Liver (tissue), 9 donors: ENCODE measurements around the gene ZNF579. TPM values are rescaled to one million over a fixed set of nuclear protein-coding genes. Genes with fewer than 3 reads are reported as not detected.

Experiments used
- DNase-seq: peaks from one replicate; pipeline ENCODE4 v3.0.0-alpha.2; 2017; ENCODE audit warnings: low spot score
- H3K27ac ChIP-seq, 2 donors: one replicate each; pipeline ENCODE4 v1.7.0; 2013; ENCODE audit warnings: inconsistent platforms in 2 of 2, low read length in 2 of 2, control low read depth in 1 of 2, low read depth in 1 of 2, mild to moderate bottlenecking in 1 of 2
- H3K27me3 ChIP-seq, 4 donors: one replicate each; pipeline versions ENCODE4 v1.6.1 to v1.7.0; 2013; ENCODE audit warnings: low read length in 3 of 4, inconsistent platforms in 1 of 4, mild to moderate bottlenecking in 1 of 4, moderate library complexity in 1 of 4; ENCODE audit not compliant: control insufficient read depth in 4 of 4, insufficient read depth in 4 of 4
- H3K36me3 ChIP-seq, 4 donors: one replicate each; pipeline versions ENCODE4 v1.6.1 to v1.7.0; 2013; ENCODE audit warnings: low read length in 3 of 4, mild to moderate bottlenecking in 3 of 4, low read depth in 1 of 4, moderate library complexity in 1 of 4; ENCODE audit not compliant: control insufficient read depth in 4 of 4, insufficient read depth in 3 of 4
- H3K4me1 ChIP-seq, 4 donors: one replicate each; pipeline versions ENCODE4 v1.6.1 to v1.7.0; 2013; ENCODE audit warnings: low read length in 3 of 4, mild to moderate bottlenecking in 3 of 4, moderate library complexity in 1 of 4; ENCODE audit not compliant: control insufficient read depth in 4 of 4, insufficient read depth in 4 of 4
- H3K4me3 ChIP-seq, 3 donors: one replicate each; pipeline versions ENCODE4 v1.6.1 to v1.7.0; 2013; ENCODE audit warnings: low read length in 3 of 3, control low read depth in 1 of 3, low read depth in 1 of 3, mild to moderate bottlenecking in 1 of 3
- H3K9ac ChIP-seq, 2 donors: one replicate each; pipeline ENCODE4 v1.7.0; 2013; ENCODE audit warnings: low read length in 2 of 2, mild to moderate bottlenecking in 2 of 2, moderate library complexity in 2 of 2, control low read depth in 1 of 2, low read depth in 1 of 2
- H3K9me3 ChIP-seq, 4 donors: one replicate each; pipeline versions ENCODE4 v1.6.1 to v1.7.0; 2013; ENCODE audit warnings: low read length in 3 of 4; ENCODE audit not compliant: control insufficient read depth in 4 of 4
- ATF3 ChIP-seq: IDR thresholded peaks from 2 replicates; pipeline ENCODE4 v1.6.1; 2016; ENCODE audit warnings: antibody characterized with exemption
- EGR1 ChIP-seq, 2 donors: IDR thresholded peaks; 2 replicates each; pipeline ENCODE4 v1.6.1; 2016 to 2018; ENCODE audit warnings: antibody characterized with exemption in 2 of 2, low read depth in 2 of 2
- FOXA2 ChIP-seq: IDR thresholded peaks from 2 replicates; pipeline ENCODE4 v1.6.1; 2016; ENCODE audit warnings: antibody characterized with exemption
- GABPA ChIP-seq, 2 donors: IDR thresholded peaks in 1 of 2; conservative IDR thresholded peaks in 1 of 2; 2 replicates each; pipeline ENCODE4 v1.6.1; 2016; ENCODE audit warnings: antibody characterized with exemption in 2 of 2, mild to moderate bottlenecking in 1 of 2, moderate library complexity in 1 of 2
- HNF4A ChIP-seq, 2 donors: conservative IDR thresholded peaks; 2 replicates each; pipeline ENCODE4 v1.6.1; 2016; ENCODE audit warnings: antibody characterized with exemption in 2 of 2, mild to moderate bottlenecking in 2 of 2
- HNF4G ChIP-seq: IDR thresholded peaks from 2 replicates; pipeline ENCODE4 v1.6.1; 2016; ENCODE audit warnings: antibody characterized with exemption
- JUND ChIP-seq, 2 donors: IDR thresholded peaks; 2 replicates each; pipeline ENCODE4 v1.6.1; 2016; ENCODE audit warnings: antibody characterized with exemption in 2 of 2
- RAD21 ChIP-seq, 2 donors: IDR thresholded peaks; 2 replicates each; pipeline ENCODE4 v1.6.1; 2016; ENCODE audit warnings: antibody characterized with exemption in 2 of 2, mild to moderate bottlenecking in 2 of 2
- REST ChIP-seq: IDR thresholded peaks from 2 replicates; pipeline ENCODE4 v1.6.1; 2016; ENCODE audit warnings: antibody characterized with exemption, mild to moderate bottlenecking
- SP1 ChIP-seq: IDR thresholded peaks from 2 replicates; pipeline ENCODE4 v1.6.1; 2018; ENCODE audit warnings: antibody characterized with exemption, mild to moderate bottlenecking
- TAF1 ChIP-seq: conservative IDR thresholded peaks from 2 replicates; pipeline ENCODE4 v1.6.1; 2016; ENCODE audit warnings: antibody characterized with exemption, mild to moderate bottlenecking
- YY1 ChIP-seq: IDR thresholded peaks from 2 replicates; pipeline ENCODE4 v1.6.1; 2016; ENCODE audit warnings: antibody characterized with exemption, mild to moderate bottlenecking
- WGBS: extraction: QIAGEN DNeasy Blood & Tissue Kit; methylation state at CpG from one replicate; pipeline ENCODE4 v1.1.7; 2013; 5-methylcytosine and 5-hydroxymethylcytosine counted together
- polyA plus RNA-seq, 2 donors: library from polyadenylated mRNA; stranded (reverse) in 1 of 2; unstranded in 1 of 2; fragments of 200-250 nt in 1 of 2; fragments of >200 nt in 1 of 2; fragmentation: Nextera tagmentation in 1 of 2; extraction: Ambion mirVana in 1 of 2; gene quantifications; one replicate each; pipeline versions ENCODE4 v1.2.1 to v1.2.3, GENCODE V29; 2013 to 2015
- total RNA-seq, 2 donors: library from RNA; depleted of rRNA; stranded (reverse); fragments of >200 nt; gene quantifications; one replicate each; pipeline ENCODE4 v1.2.3, GENCODE V29; 2014
- TF ChIP-seq, protein P1 (sequence below): IDR thresholded peaks from 2 replicates; pipeline ENCODE4 v1.6.1; 2016; ENCODE audit warnings: antibody characterized with exemption
- TF ChIP-seq, protein P2 (sequence below): fragments of 150-350 bp; IDR thresholded peaks from 2 replicates; pipeline ENCODE4 v1.5.1; 2017; ENCODE audit warnings: improper control_type of control experiment, low read depth, low read length; ENCODE audit not compliant: missing input control
- TF ChIP-seq, protein P3 (sequence below): IDR thresholded peaks from 2 replicates; pipeline ENCODE4 v1.6.1; 2016; ENCODE audit warnings: antibody characterized with exemption
- donor health status: healthy.
- donor health status: healthy.
- donor health status: healthy.
- donor health status: healthy.
- donor health status: healthy.

The ZNF579 gene
- total and polyA plus RNA-seq, 4 donors, result 0.92 to 3.3 (median 1.2) TPM

- Histone ChIP-seq H3K9me3 (no peaks in the 10 kb centered on the region), H3K27me3 (peaks cover 0 to 2% (median 0%) of the 10 kb centered on the region in 4 donors), H3K9ac (no peak overlapping the region), H3K4me1 (peaks cover 0 to 2% (median 0%) of the 10 kb centered on the region in 4 donors), H3K4me3 (no peak overlapping the region), H3K36me3 (no peaks in the 10 kb centered on the region), H3K27ac (no peak overlapping the region)
- TF ChIP-seq, protein P1, sequence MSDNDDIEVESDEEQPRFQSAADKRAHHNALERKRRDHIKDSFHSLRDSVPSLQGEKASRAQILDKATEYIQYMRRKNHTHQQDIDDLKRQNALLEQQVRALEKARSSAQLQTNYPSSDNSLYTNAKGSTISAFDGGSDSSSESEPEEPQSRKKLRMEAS, result no peak
- TF ChIP-seq EGR1 (IDR thresholded peaks at IDR 0.05; ENCODE audit: low read depth in 2 of 2) (no peak), ATF3 (no peak), JUND (IDR thresholded peaks at IDR 0.05) (no peak), HNF4A (conservative IDR thresholded peaks at IDR 0.05) (no peak), TAF1 (no peak), GABPA (IDR thresholded peaks at IDR 0.05 in 1 of 2, conservative IDR thresholded peaks at IDR 0.05 in 1 of 2) (no peak), FOXA2 (no peak), REST (no peak), SP1 (no peak), RAD21 (IDR thresholded peaks at IDR 0.05) (no peak), HNF4G (no peak), YY1 (no peak)
- TF ChIP-seq, protein P2, sequence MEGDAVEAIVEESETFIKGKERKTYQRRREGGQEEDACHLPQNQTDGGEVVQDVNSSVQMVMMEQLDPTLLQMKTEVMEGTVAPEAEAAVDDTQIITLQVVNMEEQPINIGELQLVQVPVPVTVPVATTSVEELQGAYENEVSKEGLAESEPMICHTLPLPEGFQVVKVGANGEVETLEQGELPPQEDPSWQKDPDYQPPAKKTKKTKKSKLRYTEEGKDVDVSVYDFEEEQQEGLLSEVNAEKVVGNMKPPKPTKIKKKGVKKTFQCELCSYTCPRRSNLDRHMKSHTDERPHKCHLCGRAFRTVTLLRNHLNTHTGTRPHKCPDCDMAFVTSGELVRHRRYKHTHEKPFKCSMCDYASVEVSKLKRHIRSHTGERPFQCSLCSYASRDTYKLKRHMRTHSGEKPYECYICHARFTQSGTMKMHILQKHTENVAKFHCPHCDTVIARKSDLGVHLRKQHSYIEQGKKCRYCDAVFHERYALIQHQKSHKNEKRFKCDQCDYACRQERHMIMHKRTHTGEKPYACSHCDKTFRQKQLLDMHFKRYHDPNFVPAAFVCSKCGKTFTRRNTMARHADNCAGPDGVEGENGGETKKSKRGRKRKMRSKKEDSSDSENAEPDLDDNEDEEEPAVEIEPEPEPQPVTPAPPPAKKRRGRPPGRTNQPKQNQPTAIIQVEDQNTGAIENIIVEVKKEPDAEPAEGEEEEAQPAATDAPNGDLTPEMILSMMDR, result no peak
- TF ChIP-seq, protein P3, sequence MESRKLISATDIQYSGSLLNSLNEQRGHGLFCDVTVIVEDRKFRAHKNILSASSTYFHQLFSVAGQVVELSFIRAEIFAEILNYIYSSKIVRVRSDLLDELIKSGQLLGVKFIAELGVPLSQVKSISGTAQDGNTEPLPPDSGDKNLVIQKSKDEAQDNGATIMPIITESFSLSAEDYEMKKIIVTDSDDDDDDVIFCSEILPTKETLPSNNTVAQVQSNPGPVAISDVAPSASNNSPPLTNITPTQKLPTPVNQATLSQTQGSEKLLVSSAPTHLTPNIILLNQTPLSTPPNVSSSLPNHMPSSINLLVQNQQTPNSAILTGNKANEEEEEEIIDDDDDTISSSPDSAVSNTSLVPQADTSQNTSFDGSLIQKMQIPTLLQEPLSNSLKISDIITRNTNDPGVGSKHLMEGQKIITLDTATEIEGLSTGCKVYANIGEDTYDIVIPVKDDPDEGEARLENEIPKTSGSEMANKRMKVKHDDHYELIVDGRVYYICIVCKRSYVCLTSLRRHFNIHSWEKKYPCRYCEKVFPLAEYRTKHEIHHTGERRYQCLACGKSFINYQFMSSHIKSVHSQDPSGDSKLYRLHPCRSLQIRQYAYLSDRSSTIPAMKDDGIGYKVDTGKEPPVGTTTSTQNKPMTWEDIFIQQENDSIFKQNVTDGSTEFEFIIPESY, result no peak
- 78% methylated on average over 15 of the region's 15 CpGs for WGBS
- no peak for DNase-seq
These were observed 36.6 kb downstream of the ZNF579 start for GRCh38 chr19:55544014-55544413.

DNA sequence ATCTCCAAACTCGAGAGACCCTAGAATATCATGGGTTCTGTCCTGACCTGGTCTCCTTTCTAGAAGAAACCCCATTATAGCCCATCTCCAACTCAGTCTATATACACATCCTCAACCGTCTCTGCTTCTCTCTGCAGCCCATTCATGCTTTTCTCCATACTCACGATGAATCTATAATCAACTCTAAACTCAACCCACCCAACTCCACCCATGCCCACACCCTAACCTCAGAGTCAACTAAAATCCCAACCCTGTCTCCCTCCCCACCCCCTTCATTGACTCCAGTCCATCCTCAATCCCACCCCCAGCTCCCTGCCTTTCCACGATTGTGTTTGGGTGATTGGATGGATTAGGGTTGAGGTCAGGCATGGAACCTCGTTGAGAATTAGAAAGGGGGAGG, 37.1 kb downstream of the ZNF579 start:
- Histone ChIP-seq H3K9me3 (no peaks in the 10 kb centered on the region), H3K36me3 (no peaks in the 10 kb centered on the region), H3K27me3 (peaks cover 0 to 2% (median 0%) of the 10 kb centered on the region in 4 donors), H3K27ac (no peak overlapping the region), H3K4me1 (peaks cover 0 to 2% (median 0%) of the 10 kb centered on the region in 4 donors), H3K9ac (no peak overlapping the region), H3K4me3 (no peak overlapping the region)
- TF ChIP-seq REST, result no peak
- no peak for TF ChIP-seq HNF4G
- TF ChIP-seq, protein P2, result no peak
- no peak for TF ChIP-seq RAD21 (IDR thresholded peaks at IDR 0.05)
- DNase-seq, result no peak
- WGBS, result 61% methylated on average over 5 of the region's 5 CpGs
